Activated T-cell treated with anti-CD3 and anti-CD28 coated beads for 4 hours (primary cell): ENCODE results near the gene AKT1.
"Not testable (repeated sequence)": the region's sequence is repeated elsewhere in the genome, so short reads cannot be mapped to it uniquely, and the experiment has no call there.

Experiments
- DNase-seq: peaks from one replicate; pipeline ENCODE4 v3.0.0-alpha.2; 2020

AKT1 gene

DNA sequence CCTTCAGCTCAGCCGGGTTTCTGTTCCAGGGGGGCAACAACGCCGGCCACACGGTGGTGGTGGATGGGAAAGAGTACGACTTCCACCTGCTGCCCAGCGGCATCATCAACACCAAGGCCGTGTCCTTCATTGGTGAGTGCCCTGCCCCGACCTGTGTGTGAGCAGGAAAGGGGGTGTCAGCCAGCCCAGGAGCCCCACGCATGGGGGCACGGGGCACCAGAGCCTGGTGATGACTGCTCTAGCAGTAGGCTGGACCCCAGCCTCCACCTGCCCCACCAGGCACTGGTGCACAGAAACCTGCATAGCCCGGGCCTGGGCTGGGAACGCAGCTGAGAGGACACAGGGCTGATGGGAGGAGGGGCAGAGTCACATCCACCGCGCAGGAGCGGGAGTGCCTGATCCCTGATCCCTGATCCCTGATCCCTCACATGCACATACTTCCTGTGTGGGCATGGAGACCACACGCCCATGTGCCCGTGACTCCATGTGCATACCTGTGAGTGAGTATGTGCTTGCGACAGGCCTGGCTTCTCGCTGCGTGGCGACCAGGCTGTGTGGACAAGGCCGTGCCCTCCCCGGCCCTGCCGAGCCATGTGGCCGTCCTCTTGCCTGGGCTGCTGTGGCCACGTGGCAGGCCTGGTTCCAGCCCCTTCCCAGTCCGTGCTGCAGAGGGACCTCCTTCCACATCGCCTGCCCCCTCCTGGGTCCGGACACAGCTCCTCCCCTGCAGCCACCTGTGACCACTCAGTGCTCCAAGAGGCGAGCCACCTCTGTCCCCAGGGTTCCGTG lies 60.4 kb downstream of the AKT1 start:
- DNase-seq: no peak

DNA sequence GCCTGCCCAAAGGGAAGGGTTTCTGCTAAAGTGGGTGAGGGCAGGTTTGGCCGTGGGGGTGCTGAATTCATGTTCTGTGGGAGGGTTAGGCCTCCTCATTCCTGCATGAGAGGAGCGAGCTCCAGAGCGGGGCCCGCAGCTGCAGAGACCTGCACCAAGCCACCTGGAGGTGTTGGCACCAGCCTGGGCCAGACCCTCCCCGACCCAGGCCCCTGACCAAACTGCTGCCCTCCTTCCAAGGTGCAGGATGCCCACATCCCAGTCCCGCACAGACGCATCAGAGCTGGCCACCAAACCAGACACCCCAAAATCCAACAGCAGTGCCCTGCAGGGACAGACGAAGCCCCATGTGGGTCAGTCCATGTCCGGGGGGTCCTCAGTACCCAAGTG lies 61.0 kb downstream of the AKT1 start:
- DNase-seq: no peak

DNA sequence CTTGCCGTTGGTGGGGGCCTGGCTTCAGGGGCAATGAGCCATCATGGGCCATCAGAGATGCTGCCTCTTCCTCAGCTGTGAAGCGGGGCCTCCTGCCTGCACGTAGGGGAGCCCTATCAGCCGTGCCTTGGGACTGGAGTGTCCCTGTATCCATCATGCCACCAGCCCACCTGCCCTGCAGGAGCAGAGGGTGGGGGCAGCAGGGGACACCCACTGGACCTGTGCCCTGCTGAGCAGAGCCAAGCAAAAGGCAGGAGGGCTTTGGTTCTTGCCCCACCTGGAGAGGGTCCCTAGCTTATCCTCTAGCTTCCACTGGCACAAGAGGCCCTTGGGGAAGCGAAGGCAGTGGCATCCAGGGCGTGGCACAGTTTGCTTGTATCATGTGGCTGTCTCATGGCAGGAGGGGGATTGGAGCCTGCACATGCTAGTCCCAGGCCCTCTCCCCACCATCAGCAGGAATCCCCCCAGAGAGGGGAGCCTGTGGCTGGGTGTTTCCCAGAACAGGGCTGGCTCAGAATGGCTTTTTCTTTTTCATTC lies 61.4 kb downstream of the AKT1 start:
- no peak for DNase-seq

DNA sequence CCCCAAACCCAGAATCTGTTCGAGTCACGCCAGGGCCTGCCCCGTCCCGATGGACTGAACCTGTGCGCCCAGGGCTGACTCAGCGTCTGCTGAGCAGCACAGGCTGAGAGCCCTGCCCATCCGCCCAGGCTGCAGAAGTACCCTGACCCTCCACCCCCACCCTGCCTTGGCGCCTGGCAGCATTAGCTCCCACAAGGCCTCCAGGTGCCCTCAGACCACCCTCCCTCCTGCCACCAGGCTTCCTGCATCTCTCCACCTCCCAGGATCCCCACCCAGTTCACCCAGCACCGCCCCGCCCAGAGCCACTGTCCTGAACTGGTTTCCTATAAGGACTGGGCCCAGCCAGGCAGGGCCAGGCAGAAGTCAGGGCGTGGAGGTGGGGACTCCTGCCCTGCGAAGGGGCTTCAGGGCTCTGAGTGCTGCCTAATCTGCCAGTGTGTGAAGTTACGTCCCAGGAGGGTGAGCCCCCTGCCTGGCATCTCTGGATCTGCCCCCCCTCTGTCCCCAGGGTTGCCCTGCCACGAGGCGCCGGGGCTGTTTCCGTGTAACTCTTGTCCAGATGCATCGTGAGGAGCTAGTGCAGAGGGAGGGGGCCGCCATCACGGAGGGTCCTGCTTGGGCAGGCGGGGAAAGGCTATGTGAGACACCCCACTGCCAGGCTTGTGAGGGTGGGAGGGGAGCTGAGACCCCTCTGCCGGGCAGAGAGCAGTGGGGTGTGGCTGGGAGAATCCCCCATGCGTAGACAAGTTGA lies 62.4 kb downstream of the AKT1 start:
- no peak for DNase-seq

DNA sequence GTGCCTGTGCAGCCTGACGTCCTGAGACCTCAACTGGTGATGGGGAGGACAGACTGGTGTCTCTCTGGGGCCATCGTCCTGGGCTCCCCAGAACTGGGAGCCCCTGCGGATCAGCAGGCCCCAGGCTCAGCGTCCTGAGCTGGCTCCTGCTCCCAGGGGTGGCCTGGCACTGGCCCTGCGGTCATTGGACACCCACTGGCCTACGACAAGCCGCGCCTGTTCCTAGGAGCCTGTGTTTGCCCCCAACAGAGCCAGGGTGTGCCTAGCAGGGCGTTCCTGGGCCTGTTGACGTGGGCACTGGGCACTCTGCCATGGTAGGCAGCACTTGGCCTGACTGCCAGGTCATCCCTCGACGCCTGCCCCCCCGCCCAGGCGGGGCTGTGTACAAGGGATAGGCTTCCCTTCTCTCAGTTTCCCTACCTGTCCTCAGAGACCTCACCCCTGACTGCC lies 63.2 kb downstream of the AKT1 start:
- DNase-seq: no peak

DNA sequence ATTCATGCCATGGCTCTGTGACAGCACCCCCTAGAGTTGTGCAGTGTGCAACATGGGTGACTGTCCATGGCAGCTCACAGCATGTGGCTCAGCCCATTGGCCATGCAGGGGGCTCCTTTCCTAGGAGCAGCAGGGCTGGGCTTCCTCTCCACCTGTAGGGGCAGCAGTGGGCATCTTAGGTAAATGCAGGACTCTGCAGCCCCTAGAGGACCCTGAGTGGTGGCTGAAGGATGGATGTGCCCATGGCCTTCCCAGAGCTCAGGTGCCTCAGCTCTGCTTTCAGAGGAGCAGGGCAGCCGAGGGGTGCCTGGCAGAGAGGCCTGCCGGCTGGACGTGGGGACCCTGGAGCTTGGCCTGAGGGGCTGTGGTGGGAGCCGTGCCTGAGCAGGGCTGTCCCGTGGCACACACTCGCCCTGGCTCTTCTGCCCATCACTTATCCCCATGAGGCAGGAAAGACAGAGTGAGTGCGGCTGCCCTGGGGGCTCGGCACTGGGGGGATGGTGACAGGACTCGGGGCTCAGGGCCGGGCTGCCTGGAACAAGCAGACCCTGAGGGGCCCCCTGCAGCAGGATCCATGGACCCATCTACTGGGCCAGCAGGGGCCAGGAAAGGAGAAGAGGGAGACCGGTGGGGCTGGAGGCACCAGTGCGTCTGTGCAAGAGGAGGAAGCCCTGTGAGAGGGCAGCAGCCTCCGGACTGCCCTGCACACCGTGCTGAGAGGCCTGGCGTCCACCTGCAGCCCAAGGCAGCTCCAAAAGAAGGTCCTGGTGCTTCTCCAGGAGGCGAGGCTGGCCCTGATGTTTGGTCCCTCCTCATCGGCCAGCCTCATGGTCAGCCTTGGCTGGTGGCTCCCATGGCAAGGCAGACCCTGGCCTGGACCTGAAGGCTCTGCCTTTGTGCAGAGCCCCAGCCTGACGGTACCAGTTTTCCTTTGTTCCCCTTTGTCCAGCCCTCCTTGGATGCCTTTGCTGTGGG lies 63.9 kb downstream of the AKT1 start:
- DNase-seq: no peak

DNA sequence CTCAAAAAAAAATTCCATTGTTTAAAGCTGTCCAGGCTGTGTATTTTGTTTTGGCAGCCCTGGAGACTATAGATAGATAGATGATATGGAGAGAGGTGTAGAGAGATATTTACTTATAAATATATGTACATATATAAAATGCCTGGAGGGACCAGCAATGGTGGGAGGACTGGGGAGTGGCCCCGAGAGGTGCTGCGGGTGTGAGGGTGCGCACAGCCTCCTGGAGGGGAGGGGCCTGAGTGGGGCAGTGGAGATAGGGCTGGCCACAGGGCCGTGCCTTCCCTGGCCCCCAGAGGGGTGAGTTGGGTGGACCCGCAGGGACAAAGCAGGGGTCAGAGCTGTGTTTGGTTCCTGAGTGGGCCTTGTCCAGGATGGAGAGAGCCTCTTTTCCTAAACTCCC lies 65.1 kb downstream of the AKT1 start:
- no peak for DNase-seq

DNA sequence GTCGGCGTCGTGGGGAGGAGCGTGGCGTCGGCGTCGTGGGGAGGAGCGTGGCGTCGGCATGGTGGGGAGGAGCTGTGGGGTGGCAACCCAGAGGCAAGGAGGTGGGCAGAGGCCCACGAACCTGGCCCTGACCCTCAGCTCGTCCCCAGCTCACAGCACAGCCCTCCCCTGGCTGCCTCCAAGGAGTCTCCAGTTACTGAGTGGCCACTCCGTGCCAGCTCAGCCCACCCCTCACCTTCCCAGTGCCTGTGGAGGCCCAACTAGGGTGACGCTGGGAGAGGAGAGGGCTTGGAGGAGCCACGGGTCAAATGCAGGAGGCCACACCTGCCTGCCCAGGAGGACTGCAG lies 65.7 kb downstream of the AKT1 start:
- DNase-seq: no peak

DNA sequence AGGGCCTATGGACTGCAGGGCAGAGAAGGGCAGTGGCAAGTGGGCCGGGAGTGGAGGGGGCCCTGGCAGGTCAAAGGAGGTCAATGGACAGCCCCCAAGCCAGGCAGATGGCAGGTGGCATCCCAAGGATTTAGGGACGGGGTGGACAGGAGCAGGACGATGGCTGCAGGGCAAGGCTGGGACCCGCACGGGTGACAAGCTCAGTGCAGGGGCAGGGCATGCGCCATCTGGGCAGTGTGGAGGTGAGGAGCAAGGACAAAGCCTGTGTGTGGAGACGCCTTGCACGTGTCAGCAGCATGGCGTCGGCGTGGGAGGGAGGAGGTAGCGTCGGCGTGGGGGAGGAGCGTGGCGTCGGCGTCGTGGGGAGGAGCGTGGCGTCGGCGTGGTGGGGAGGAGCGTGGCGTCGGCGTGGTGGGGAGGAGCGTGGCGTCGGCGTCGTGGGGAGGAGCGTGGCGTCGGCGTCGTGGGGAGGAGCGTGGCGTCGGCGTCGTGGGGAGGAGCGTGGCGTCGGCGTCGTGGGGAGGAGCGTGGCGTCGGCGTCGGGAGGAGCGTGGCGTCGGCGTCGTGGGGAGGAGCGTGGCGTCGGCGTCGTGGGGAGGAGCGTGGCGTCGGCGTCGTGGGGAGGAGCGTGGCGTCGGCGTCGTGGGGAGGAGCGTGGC lies 66.2 kb downstream of the AKT1 start:
- not testable (repeated sequence) for DNase-seq

DNA sequence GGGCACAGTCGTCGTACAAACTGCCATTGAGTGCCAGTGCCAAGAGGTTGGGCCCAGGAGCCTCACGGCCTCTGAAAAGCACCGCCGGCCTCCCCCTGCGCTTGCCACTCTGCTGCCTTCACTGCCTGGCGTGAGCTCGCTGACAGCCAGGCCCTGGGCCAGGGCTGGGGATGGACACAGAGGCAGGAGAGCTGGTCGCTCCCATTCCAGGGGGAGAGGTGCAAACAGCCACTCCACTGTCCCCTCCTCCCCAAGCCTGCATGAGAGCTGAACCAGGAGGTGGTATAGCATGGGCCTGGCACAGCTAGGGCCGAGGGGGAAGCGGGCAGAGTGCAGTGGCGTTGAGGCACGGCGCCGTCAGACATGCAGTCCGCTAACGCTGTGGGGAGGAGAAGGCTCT lies 66.9 kb downstream of the AKT1 start:
- no peak for DNase-seq

DNA sequence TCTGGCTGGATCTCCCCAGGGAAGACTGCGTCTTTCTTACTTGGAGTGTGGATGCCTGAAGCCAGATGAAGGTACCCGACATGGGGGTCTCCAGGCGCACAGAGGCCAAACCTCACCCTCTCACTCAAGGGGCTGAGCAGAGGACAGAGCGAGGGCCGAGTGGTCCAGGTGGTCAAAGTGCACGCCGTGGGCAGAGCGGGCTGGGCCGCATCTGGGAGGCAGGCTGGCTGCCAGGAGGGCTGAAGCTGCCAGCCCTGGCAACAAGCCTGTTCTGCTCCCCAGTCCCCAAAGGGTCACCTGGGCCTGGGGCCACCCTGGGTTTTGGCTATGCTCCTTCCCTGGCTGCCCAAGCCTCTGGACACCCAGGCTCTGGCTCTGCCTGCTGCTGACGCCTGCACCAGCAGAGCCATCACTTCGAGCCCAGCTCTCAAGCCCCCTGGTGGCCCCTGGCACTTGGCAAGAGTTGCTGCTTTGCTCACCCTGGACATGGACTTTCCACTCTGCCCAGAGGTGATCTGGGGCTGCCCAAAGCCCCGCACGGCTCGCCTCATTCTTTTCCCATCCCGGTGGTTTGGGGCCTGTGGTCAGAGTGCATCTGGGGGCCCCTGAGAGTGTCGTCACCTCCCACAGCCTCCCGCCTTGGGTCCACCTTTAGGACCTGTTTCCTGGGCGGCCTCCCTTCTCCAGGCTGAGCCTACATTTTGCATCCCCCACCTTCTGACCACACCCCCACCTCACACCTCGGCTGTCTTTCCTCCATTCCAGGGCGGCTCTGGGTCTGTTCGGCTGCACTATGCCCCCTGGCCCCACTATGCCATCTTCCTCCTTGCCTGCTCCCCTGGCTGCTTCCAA lies 68.7 kb downstream of the AKT1 start:
- DNase-seq: no peak

DNA sequence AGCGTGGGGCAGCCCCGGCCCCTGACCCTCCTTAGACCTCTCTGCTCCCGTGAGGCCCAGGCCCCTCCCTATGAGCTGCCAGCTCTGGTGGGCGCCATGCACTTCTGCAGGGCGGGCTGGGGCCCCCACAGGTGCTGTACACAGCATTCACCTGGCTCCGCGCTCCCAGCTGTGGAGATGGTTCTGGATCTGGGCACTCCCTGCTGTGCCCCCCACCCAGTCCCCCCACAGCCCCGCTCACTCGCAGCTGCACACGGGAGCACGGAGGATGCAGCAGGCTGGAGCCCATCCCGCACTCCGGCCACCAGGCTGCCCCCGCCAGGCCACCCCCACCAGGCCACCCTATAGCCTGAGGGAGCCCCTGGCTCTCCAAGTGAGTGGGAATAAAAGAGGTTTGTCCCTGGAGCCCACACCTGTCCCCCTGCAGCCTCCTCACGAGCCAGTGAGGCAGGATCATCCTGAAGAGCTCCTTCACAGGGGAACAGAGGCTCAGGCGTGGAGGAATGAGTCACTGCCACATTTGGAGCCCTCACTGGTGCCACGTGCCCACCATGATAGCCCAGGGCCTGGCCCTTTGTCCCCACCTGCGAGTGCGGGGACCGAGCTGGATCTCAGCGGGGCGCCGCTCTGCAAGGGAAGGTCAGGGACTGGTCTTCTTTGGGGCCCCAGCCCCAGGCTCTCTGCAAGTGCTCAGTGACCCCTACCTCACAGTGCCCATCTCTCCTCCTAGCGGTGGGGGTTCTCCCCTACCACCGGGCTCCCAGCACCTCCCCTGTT lies 69.6 kb downstream of the AKT1 start:
- DNase-seq: no peak

DNA sequence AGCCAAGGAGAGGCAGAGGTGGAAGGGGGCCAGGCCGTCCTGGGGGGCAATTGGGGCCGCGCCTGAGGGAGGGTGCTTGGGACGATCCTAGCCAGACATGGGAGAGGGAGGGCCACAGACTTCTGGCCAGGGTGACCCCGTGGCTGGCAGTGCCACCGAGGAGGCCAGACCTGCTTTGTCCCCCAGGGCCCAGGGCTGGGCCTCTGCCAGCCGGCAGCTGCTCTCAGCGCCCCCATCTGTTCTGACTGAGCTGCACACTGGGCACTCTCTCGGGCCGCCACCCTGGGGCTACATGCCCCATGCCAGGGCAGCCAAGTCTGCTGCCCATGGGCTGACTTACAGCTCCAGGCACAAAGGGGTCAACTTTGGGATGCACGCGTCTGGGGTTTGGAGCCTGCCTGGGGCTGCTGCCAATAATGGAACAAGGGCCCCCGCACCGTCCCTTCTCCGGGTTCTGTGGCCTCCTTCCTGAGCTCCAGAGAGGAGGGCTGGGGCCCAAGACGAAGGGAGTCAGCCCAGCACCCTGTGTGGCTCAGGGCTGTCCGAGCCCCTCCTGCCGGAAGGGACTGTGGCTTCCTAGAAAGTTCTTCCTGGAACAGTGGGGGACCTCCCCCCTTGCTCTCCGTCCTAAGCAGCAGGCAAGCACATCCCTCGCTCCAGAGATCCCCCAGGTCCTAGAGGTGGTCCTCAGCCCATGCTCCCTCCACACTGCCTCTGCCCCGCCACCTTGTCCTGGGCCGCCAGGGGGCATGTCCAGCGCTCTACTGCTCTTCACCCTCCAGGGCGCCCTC lies 70.4 kb downstream of the AKT1 start:
- no peak for DNase-seq

DNA sequence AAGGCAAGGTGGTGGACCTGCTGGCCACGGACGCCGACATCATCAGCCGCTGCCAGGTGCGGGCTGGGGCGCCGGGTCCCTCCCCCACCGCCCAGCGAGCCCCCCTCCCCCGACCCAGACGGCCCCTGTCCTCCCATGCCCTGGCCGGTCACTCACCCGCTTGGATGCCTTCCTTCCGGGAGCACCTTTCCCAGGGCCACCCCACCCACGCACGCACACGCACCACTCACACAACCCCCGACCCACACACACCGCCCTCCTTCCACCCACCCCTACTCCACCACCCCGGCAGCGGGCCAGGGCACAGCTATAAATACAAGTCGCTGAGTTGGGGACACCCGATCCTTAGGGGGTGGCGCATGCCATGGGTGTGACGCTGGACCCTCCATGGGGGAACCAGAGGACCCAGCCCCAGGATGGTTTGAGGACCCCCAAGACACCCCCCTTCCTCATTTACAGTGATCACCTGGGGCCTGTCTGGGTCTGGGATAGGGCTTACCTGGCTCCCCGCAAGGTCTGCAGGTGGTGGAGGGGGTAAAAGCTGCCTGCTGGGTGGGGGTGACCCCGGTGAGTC lies 71.1 kb downstream of the AKT1 start:
- DNase-seq: peak; percentile 31

DNA sequence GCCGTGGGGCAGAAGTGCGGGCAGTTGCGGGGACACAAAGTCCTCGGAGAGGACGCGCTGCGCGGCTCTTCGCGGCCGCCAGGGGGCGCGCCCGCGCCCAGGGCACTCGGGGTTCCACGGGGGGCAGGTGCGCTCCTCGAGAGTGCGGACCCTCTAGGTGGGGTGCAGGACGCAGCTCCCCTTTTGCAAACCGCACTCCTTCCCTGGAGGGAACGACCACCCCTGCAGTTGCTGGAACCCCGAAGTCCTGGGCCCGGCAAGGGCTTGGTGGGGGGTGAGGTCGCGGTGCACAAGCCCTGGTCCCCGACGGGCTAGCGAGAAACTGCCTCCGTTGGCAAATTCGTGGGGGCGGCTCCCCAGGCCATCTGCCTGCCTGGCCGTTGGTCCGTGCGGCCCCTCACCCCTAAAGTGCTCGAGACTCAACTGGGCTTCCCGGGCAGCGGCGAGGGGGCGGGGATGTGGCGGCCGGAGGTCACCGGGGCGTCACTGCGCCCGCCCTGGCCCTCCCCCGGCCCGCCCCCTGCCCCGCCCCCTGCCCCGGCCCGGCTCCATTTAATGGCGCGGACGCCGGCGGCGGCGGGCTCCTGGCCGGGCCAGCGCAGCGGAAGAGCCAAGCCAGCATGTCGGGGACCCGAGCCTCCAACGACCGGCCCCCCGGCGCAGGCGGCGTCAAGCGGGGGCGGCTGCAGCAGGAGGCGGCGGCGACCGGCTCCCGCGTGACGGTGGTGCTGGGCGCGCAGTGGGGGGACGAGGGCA lies 71.7 kb downstream of the AKT1 start, which contains the start of gene ADSS1:
Gene ADSS1 (plus strand): TSS at position 579 of the 756 bp plus-strand sequence. CDS start 42 bp downstream, at position 621.
- peak; percentile 27 for DNase-seq

DNA sequence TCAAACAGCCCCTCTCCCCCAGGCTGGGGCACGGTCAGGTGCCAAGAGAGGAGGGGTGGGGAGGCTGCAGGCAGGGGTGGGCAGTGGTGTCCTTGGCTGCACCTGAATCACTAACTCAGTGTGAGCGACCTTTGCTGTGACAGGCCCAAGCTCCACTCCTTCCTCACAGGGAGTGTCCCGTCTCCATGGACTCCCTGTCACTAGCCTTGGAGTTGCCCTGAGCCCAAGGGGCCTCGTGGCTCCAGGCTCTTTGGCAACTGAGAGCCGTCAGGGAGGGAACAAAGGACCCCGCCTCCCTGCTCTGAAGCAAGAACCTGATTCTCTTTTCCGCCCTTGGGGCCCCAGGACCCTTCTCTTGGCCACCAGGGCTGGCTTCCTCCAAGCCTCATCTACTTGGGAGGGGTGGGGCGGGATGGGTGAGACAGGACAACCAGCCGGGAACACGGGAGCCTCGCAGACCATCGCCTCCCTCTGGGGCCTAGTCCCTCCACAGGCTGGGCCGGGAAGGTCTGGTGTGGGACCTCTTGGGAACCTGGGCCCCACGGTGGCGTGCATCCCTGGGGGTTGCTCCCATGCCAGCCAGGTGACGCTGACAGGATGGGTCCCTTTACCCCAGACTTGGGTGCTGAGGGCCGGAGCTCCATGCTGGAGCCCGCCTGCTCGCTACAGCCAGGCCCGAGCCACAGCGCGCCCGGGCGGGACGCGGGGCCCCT lies 72.5 kb downstream of the AKT1 start:
- no peak for DNase-seq

DNA sequence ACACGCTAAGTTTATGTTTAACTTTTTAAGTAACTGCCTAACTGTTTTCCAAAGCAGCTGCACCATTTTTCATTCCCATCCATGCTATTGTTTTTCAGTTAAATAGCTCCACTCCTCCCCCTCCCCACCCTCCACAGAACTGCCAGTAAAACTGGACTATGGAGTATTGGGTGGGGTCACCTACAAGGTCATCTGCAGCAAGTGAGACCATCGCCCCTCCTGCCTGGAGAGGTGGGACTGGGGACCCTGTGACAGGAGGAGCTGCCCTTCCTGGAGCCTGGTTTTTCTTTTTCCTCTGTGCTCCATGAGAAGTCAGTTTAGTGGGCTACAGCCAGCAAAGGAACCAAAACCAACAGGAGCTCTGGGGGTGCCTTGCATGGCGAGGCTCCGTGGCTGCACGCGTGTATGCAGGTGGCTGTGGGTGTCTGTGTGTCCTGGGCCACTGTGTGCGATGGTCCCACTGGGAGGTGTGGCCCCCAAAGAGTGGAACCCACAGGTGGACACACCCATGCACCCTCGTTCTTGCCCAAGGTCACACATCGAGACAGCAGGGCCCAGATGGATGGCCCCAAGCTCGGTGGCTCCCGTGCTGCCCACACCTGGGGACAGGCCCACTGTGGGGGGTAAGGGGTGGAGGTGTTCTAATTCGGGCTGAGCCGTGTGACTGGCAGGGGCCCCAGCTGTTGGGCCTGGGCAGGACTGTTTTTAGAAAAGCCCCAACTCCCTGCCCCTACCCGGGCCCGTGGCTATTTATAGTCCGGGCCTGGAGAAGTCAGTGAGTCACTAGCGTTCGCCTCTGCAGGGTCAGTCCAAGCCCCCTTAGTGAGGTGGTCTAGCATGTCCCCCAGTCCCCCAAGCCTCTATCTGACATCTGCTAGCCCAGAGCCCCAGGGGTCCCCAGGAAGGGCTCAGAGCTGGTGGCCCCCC lies 73.8 kb downstream of the AKT1 start:
- DNase-seq: no peak
